MM.1S (cell line): ENCODE measurements around the gene UCN2.

Experiments used
- EZH2 ChIP-seq: fragments of 300-600 bp; sonication (generic); optimal IDR thresholded peaks from 2 replicates; pipeline ENCODE3; 2017; ENCODE audit warnings: low read depth, mild to moderate bottlenecking, antibody characterized with exemption, low read length, mixed read lengths
- EZH2phosphoT487 ChIP-seq: fragments of 300-600 bp; sonication (generic); IDR thresholded peaks from 2 replicates; pipeline ENCODE4 v1.6.1; 2018; ENCODE audit warnings: antibody characterized with exemption, low read length
- TF ChIP-seq, protein P1 (sequence below): fragments of 300-600 bp; sonication (generic); IDR thresholded peaks from 2 replicates; pipeline ENCODE4 v1.5.1; 2016; ENCODE audit warnings: antibody characterized with exemption, low read length, mixed read lengths

DNA sequence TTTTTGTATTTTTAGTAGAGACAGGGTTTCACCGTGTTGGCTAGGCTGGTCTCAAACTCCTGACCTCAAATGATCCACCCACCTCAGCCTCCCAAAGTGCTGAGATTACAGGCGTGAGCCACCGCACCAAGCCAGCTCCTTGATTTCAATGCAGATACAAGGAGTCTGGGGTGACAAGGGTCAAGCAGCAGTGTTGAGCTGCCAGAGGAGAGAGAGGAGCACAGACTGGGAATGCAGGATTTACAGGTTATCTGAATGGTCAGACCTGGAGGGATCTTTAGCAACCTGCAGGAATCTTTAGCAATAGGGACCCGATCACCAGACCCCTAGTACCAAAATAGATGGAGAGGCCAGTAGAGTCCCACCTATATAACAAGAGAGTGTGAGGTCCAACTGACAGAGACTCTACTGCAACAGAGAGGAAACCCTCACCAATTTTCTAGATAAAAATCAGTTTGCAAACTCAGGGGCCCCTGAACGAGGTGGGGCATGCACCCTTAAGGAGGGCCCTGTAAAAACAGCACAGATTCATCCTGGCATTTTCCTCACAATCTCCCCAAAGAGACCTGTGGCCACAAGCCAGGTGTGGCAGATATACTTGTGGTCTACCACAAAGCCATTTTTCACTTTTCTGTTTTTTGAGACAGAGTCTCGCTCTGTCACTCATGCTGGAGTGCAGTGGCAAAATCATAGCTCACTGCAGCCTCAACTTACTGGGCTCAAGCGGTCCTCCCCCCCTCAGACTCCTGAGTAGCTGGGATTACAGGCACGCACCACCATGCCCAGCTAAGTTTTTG lies 49.0 kb downstream of the UCN2 start:
- TF ChIP-seq, protein P1, sequence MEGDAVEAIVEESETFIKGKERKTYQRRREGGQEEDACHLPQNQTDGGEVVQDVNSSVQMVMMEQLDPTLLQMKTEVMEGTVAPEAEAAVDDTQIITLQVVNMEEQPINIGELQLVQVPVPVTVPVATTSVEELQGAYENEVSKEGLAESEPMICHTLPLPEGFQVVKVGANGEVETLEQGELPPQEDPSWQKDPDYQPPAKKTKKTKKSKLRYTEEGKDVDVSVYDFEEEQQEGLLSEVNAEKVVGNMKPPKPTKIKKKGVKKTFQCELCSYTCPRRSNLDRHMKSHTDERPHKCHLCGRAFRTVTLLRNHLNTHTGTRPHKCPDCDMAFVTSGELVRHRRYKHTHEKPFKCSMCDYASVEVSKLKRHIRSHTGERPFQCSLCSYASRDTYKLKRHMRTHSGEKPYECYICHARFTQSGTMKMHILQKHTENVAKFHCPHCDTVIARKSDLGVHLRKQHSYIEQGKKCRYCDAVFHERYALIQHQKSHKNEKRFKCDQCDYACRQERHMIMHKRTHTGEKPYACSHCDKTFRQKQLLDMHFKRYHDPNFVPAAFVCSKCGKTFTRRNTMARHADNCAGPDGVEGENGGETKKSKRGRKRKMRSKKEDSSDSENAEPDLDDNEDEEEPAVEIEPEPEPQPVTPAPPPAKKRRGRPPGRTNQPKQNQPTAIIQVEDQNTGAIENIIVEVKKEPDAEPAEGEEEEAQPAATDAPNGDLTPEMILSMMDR = no peak
- no peak for TF ChIP-seq EZH2
- TF ChIP-seq EZH2phosphoT487 = no peak
